ENCODE data around the gene NDE1.

DNA sequence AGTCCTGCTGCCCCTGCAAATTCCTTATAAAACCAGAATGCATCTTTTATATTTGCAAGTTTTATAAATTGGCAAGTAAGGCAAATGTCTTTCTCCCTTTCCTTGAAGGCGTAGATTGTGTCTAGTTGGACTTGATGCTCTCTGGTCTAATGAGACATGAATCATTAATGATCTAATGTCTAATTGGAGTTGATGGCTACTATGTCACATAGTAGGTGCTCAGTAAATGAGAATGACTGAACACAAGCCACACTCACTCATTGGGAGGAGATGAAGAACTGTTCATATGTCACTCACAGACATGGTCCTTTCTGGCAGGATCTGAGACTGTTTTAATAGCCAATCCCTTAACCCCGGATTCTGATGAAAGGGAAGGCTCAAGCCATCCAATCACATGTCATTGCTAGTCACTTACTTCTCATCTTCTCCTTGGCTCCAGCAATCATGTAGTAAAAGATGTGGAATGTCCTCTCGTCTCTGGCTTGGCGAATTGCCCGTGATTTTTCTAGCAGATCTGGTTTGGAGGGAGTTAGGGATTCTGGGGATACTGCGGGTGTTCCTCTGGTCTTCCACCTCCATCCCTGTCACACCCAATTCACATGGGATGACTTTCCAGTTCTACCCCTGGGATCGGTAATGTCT, 125.7 kb downstream of the NDE1 start:
- TF ChIP-seq POLR2A (IDR thresholded peaks at IDR 0.05; ENCODE audit: low read depth, low read length) (no peak), TAF1 (IDR thresholded peaks at IDR 0.05; ENCODE audit: borderline replicate concordance, low read depth, low read length) (no peak)

Measured in GM12892 (cell line).